Gastroesophageal sphincter (tissue), 4 donors: Measurements from ENCODE around the gene AKAP6. TPM values are rescaled to one million over a fixed set of nuclear protein-coding genes. Genes with fewer than 3 reads are reported as not detected.
A peak's percentile ranks its signal among the peaks of the same experiment; 100 is the strongest.

Experiments used
- ATAC-seq: fragments of 150-250 bp; one replicate; pipeline ENCODE4 v1.9.1; 2016; ENCODE audit warnings: mild to moderate bottlenecking, moderate library complexity
- H3K27ac ChIP-seq, 4 donors: fragments of 200-600 bp; sonication (generic) in 3 of 4; 1 replicate in 3 of 4; 2 replicates in 1 of 4; pipeline ENCODE4 v1.5.1; 2016 to 2019
- H3K27me3 ChIP-seq: fragments of 200-600 bp; sonication (generic); one replicate; pipeline ENCODE4 v1.5.1; 2019
- H3K36me3 ChIP-seq, 2 donors: fragments of 200-600 bp; sonication (generic); one replicate each; pipeline ENCODE4 v1.5.1; 2019; ENCODE audit warnings: control low read depth in 1 of 2
- H3K4me1 ChIP-seq, 3 donors: fragments of 200-600 bp; sonication (generic); 1 replicate in 2 of 3; 2 replicates in 1 of 3; pipeline ENCODE4 v1.5.1; 2016 to 2019; ENCODE audit warnings: control low read depth in 2 of 3
- H3K4me3 ChIP-seq, 2 donors: fragments of 200-600 bp; sonication (generic); one replicate each; pipeline ENCODE4 v1.5.1; 2019; ENCODE audit warnings: mild to moderate bottlenecking in 1 of 2, moderate library complexity in 1 of 2
- H3K9me3 ChIP-seq, 3 donors: fragments of 200-600 bp; sonication (generic); one replicate each; pipeline ENCODE4 v1.5.1; 2017 to 2019; ENCODE audit warnings: control low read depth in 2 of 3
- EP300 ChIP-seq: sonication (generic); formaldehyde crosslinking; IDR thresholded peaks from one replicate; pipeline ENCODE4 v1.6.1; 2017; ENCODE audit warnings: antibody characterized with exemption, mild to moderate bottlenecking
- POLR2A ChIP-seq, 2 donors: fragments of 450-650 bp; IDR thresholded peaks; one replicate each; pipeline ENCODE4 v1.6.1; 2017; ENCODE audit warnings: antibody characterized with exemption in 2 of 2, mild to moderate bottlenecking in 2 of 2, moderate library complexity in 1 of 2
- POLR2AphosphoS5 ChIP-seq: sonication (generic); formaldehyde crosslinking; IDR thresholded peaks from one replicate; pipeline ENCODE4 v1.6.1; 2017; ENCODE audit warnings: antibody characterized with exemption
- WGBS, 2 donors: methylation state at CpG; one replicate each; pipeline ENCODE4 v1.1.5; 2018; ENCODE audit warnings: low coverage in 1 of 2; 5-methylcytosine and 5-hydroxymethylcytosine counted together
- total RNA-seq, 4 donors: library from RNA; depleted of rRNA; stranded (reverse); fragments of >200 nt; gene quantifications; one replicate each; pipeline ENCODE4 v1.1.0, GENCODE V29; 2016
- TF ChIP-seq, protein P1 (sequence below), 4 experiments: fragments of 200-600 bp in 2 of 4; fragments of 450-650 bp in 2 of 4; sonication (generic) in 1 of 4; IDR thresholded peaks; one replicate each; pipeline ENCODE4 v1.5.1; 2017 to 2019; ENCODE audit warnings: antibody characterized with exemption in 4 of 4, mild to moderate bottlenecking in 2 of 4, moderate library complexity in 2 of 4

Gene AKAP6
- total RNA-seq, 4 donors from 2014 or later, result 33.1 to 65.4 (median 45.0) TPM

DNA sequence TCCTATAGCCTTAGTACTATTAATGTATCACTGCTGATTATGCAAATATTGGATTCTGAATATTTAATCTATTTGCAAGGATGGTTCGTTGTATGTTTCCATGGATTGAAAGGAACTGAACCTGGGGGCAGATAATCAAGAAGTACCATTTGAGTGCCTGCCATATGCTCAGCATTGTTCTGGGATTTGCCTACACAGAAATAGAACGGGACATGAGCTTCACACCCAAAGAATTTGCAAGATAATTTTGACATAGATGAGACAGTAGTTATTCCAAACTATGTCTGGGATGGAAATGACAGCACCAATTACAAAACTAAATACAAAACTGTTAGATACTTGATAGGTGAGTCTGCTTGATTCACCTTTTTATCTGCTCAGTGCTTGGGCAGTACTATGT is 476.9 kb downstream of the AKAP6 start:
- H3K27ac ChIP-seq, result no peak overlapping the region
- H3K9me3 ChIP-seq, result peaks cover 0 to 15% (median 0%) of the 10 kb centered on the region in 3 donors
- peaks cover 0 to 23% (median 2%) of the 10 kb centered on the region in 3 donors for H3K4me1 ChIP-seq
- H3K36me3 ChIP-seq, result peaks cover 0 to 9% of the 10 kb centered on the region in 2 donors
- no peak overlapping the region for H3K4me3 ChIP-seq
- ATAC-seq, result no peak
- no peaks in the 10 kb centered on the region for H3K27me3 ChIP-seq
- WGBS, 2 donors, result 83 to 96% methylated on average over 2 of the region's 2 CpGs
- TF ChIP-seq POLR2AphosphoS5 (no peak), POLR2A (IDR thresholded peaks at IDR 0.05) (no peak)
- TF ChIP-seq, protein P1, sequence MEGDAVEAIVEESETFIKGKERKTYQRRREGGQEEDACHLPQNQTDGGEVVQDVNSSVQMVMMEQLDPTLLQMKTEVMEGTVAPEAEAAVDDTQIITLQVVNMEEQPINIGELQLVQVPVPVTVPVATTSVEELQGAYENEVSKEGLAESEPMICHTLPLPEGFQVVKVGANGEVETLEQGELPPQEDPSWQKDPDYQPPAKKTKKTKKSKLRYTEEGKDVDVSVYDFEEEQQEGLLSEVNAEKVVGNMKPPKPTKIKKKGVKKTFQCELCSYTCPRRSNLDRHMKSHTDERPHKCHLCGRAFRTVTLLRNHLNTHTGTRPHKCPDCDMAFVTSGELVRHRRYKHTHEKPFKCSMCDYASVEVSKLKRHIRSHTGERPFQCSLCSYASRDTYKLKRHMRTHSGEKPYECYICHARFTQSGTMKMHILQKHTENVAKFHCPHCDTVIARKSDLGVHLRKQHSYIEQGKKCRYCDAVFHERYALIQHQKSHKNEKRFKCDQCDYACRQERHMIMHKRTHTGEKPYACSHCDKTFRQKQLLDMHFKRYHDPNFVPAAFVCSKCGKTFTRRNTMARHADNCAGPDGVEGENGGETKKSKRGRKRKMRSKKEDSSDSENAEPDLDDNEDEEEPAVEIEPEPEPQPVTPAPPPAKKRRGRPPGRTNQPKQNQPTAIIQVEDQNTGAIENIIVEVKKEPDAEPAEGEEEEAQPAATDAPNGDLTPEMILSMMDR (IDR thresholded peaks at IDR 0.05), result no peak

DNA sequence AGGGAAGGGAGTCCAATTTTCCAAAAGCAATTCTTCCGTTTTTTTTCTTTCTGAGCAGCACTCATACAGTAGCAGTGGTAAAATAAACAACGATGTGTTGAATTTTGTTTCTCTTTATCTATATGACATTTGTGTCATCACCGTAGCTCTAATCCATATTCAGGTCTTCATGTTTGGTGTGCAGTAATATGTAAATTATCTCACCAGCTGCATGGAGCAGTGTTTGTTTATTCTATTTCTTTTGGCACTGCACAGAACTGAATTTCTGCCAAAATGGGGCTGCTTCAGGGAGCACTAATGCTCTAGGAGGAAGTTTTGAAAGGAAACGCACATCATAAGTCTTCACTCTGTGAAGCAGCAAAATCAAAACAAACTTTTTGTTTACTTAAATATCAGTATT is 479.5 kb downstream of the AKAP6 start:
- Histone ChIP-seq H3K4me1 (peaks cover 0 to 31% (median 2%) of the 10 kb centered on the region in 3 donors), H3K9me3 (peaks cover 0 to 12% (median 0%) of the 10 kb centered on the region in 3 donors), H3K4me3 (peak overlapping the region; percentile 13 to 22), H3K27me3 (no peaks in the 10 kb centered on the region), H3K36me3 (peaks cover 0 to 8% of the 10 kb centered on the region in 2 donors), H3K27ac (no peak overlapping the region)
- TF ChIP-seq, protein P1 (IDR thresholded peaks at IDR 0.05), result no peak
- TF ChIP-seq POLR2AphosphoS5 (no peak), POLR2A (IDR thresholded peaks at IDR 0.05) (no peak), EP300 (no peak)
- 3 to 6% methylated on average over 4 of the region's 4 CpGs for WGBS, 2 donors
- no peak for ATAC-seq

DNA sequence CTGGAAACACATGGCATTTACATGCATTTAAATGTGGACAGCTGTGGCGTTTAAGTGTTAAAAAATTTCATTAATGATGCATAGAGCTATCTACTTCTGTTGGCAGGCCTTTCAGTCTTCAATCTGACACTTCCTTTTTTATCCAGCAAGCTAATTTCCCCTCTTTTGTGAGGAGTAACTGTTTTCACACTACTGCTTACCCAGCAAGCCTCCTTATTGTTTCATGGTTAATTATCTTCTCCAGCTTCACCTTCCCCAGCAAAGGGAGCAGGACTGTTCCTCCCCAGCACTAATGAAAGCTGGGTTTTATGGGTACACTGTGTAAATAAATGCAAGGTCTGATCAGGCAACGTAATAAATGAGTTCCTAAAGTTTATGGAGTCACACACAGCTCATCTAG is 480.2 kb downstream of the AKAP6 start:
- TF ChIP-seq POLR2A (IDR thresholded peaks at IDR 0.05), result no peak
- no peak for TF ChIP-seq EP300
- TF ChIP-seq, protein P1 (IDR thresholded peaks at IDR 0.05), result no peak
- no peak overlapping the region for H3K27ac ChIP-seq

DNA sequence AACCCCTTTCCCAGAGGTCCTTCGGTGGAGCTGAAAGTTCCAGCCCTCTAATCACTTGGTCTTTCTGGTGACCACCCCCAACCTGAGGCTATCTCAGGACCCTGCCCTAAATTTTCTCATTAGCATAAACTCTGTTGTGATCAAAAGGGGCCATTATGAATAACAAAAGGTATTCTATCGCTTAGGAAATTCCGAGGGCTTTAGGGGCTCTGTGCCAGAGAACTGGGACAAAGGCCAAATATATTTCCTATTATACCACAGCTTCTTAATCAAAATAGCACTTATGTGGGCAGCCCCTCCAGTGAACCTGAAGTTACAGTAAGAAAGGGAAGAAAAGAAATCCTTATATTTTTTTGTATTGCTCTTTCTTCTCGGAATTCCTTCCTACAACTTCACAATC is 484.3 kb downstream of the AKAP6 start:
- H3K4me1 ChIP-seq, result peaks cover 0 to 32% (median 2%) of the 10 kb centered on the region in 3 donors
- TF ChIP-seq, protein P1 (IDR thresholded peaks at IDR 0.05), result no peak
- TF ChIP-seq POLR2AphosphoS5 (no peak), EP300 (no peak), POLR2A (IDR thresholded peaks at IDR 0.05) (no peak)
- no peaks in the 10 kb centered on the region for H3K36me3 ChIP-seq
- H3K4me3 ChIP-seq, result no peak overlapping the region
- no peak for ATAC-seq
- no peak overlapping the region for H3K27ac ChIP-seq
- no peaks in the 10 kb centered on the region for H3K27me3 ChIP-seq
- no peaks in the 10 kb centered on the region for H3K9me3 ChIP-seq
- WGBS, 2 donors, result 50 to 51% methylated on average over 3 to 4 of the region's 4 CpGs

More for the DNA sequence above, 480.2 kb downstream of the AKAP6 start:
- ATAC-seq, result no peak
- H3K9me3 ChIP-seq, result peaks cover 0 to 6% (median 0%) of the 10 kb centered on the region in 3 donors
- no peak overlapping the region for H3K4me3 ChIP-seq
- no peaks in the 10 kb centered on the region for H3K27me3 ChIP-seq
- 24 to 44% methylated on average over 2 of the region's 2 CpGs for WGBS, 2 donors
- peaks cover 0 to 37% (median 2%) of the 10 kb centered on the region in 3 donors for H3K4me1 ChIP-seq
- peaks cover 0 to 2% of the 10 kb centered on the region in 2 donors for H3K36me3 ChIP-seq

DNA sequence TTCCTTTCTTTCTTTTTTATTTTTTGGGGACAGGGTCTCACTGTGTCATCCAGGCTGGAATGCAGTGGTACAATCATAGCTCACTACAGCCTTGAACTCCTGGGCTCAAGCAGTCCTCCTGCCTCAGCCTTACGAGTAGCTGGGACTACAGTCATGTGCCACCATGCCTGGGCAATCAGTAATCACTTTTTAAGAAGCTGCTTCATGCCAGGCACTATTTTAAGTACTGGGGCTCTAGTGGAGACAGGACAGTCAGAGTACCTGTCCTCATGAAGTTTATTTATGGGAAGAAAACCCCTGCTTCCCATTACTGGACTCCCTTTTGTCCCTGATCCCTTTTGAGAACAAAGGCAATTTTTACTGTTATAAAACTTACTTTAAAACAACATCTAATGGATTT is 485.6 kb downstream of the AKAP6 start:
- H3K27me3 ChIP-seq, result no peaks in the 10 kb centered on the region
- no peak overlapping the region for H3K27ac ChIP-seq
- peaks cover 0 to 19% (median 0%) of the 10 kb centered on the region in 3 donors for H3K4me1 ChIP-seq
- ATAC-seq, result no peak
- no peaks in the 10 kb centered on the region for H3K36me3 ChIP-seq
- TF ChIP-seq POLR2AphosphoS5, result no peak
- TF ChIP-seq, protein P1 (IDR thresholded peaks at IDR 0.05), result no peak
- no peak for TF ChIP-seq EP300
- TF ChIP-seq POLR2A (IDR thresholded peaks at IDR 0.05), result no peak
- H3K9me3 ChIP-seq, result no peaks in the 10 kb centered on the region
- WGBS, 2 donors, result 80 to 86% methylated on average over 1 of the region's 1 CpG
- H3K4me3 ChIP-seq, result no peak overlapping the region
